Stimulated activated naive CD4-positive, alpha-beta T cell (primary cell): ENCODE measurements around the gene C11orf21.

ENCODE experiments used
- DNase-seq, 6 experiments: peaks; one replicate each; lab custom pipeline; 2025; lab: John Stamatoyannopoulos, UW

Gene C11orf21

DNA sequence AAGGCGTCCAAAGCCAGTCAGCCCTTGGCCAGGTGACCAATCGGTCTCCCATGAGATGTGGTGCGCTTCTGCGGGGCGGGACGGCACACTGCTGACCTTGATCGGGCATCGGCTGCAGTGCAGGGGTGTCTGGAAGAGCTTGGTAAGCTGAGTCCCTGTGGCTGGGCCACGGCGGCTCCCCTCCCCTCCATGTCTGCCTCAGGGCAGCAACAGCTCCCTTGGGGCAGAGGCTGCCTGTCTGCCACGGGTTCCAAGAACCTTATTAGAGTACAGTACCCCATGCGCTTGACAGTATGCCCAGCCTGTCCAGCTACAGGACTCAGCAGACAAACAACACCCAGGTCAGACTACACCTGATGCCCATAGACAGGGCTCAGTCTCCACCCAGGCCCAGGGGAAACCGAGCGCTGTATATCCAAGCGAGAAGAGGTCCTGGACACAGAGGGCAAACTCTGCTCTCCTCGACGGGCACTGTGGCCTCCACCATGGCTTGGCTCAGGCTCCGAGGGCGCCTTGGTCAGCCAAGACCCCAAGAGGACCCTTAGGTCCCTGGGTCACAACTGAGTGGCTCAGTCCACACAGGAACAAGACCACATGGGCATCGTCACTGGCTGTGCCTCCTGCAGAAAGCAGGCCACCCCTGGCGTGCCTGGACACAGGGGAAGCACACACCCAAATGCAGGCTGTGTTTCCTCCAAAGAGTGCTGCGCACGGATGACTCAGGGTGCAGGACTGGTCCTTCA lies 19.0 kb upstream of the C11orf21 start:
- no peak for DNase-seq

DNA sequence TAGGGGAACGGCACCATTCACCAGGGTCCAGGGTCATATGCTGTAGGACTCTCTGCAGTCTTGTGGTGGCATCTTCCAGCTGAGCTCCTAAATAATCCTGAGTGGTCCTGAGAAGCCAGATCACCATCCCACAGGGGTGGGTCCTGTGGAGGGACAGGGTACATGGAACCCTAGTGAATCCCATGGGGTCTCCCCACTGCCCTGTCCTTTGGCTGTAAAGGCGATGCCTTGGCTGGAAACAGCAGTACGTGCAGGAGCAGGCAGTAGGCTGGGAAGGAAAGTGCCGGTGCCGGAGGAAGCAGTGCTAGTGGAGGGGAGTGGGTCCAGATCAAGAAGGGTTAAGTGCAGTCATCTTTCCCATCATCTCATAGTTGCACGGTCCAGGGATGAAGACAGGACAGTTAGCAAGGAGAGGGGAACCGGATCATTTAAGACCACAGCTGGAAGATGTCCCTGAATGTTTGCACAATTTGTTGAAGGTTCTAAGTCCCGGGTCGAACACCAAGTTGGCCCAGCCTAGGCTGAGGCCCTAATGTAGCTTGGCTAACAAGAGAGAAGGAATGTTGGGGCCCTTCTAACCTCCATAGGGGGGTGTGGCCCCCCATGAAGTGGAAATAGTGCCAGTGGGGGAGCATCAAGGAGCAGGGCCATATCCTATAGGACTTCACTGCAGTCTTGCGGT lies 18.2 kb upstream of the C11orf21 start:
- no peak for DNase-seq

DNA sequence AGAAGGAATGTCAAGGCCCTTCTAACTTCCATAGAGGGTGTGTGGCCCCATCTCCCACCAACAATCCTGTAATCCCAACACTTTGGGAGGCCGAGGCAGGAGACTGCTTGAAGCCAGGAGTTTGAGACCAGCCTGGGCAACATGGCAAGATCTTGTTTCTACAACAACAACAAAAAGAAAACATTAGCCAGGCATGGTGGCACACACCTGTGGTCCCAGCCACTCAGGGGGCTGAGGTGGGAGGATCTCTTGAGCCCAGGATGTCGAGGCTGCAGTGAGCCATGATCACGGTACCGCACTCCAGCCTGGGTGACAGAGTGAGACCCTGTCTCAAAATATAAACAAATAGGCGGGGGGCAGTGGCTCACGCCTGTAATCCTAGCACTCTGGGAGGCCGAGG lies 17.0 kb upstream of the C11orf21 start:
- DNase-seq: no peak

DNA sequence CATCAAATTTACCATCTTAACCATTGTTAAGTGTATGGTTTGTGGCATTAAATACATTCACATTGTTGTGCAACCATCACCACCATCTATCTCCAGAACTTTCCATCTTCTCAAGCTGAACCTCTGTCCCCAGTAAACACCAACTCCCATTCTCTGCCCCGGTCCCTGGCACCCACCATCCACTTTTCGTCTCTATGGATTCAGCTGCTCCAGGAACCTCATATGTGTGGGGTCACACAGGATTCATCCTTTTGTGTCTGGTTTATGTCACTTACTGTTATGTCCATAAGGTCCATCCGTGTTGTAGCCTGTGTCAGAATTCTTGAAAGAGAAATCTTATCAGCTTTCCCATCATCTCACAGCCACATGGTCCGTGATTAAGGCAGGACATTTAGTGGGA lies 16.4 kb upstream of the C11orf21 start:
- no peak for DNase-seq

DNA sequence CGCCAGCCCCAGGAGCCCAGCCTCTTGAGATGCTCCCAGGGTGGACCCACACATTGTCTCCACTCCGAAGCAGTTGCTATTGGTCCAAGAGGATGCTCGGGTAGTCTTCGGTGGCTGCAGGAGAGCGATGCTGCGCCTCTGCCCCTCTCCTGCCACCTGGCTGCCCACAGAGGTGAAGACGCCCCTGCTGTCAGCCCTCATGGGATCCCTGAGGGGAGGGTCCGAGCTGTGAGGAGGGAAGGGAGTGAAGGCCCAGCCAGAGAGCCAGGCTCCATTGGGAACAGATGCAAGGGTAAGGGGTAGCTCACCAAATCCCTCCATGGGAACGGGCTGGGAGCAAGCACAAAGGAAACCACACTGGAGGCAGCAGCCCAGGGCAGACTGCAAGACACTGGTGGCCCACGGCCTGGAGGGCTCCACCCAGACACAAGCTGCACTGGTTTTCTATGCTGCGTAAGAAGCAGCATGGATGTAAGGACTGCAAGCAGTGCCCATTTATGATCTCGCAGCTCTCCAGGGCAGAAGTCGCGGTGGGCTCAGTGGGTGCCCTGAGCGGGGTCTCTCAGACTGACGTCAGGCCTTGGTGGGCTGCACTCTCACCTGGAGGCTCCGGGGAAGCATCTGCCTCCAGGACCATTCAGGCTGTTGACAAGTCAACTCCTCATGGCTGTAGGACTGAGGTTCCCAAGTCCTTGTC lies 15.8 kb upstream of the C11orf21 start:
- no peak for DNase-seq

DNA sequence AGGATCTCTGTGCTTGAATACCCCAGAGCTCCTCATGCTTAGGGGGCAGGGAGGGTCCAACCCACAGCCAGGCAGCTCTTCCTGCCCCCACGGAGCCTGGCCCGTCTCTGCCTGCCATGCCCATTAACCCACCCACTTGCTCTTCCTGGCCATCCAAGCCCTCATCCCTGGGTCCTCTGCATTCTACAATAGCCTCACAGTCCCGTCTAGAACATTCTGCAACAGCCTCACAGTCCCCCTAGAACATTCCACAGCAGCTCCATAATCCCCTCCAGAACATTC lies 15.2 kb upstream of the C11orf21 start:
- no peak for DNase-seq

DNA sequence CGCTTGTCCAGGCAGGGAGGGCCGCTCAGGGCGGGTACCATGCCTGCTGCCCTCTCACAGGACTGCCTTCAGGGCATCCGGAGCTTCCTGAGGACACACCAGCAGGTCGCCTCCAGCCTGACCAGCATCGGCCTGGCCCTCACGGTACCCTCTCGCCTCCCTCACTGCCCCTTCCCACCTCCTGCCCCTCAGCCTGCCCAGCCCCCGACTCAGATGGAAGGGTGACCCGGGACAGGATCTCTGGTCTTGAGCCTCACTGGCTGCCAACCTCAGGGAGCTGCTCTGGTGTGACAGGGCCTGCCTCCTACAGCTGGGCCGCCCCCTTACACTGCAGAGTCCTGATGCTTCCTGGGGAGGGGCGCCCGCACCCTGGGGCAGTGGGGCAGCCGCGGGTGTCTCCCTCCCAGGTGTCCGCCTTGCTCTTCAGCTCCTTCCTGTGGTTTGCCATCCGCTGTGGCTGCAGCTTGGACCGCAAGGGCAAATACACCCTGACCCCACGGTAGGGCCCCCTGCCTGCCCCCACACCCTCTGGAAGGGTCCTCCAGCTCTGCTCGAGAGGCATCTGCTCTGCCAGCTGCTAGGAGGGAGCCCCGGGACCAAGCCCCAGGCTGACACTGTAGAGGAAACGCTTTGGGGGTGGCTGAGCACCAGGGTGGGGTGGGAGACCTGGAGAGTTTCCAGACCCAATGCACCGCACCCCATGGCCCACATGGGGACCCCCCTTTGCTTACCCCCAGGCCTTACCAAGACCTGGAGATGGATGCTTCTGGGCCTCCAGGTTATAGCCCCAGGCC lies 14.6 kb upstream of the C11orf21 start:
- no peak for DNase-seq

DNA sequence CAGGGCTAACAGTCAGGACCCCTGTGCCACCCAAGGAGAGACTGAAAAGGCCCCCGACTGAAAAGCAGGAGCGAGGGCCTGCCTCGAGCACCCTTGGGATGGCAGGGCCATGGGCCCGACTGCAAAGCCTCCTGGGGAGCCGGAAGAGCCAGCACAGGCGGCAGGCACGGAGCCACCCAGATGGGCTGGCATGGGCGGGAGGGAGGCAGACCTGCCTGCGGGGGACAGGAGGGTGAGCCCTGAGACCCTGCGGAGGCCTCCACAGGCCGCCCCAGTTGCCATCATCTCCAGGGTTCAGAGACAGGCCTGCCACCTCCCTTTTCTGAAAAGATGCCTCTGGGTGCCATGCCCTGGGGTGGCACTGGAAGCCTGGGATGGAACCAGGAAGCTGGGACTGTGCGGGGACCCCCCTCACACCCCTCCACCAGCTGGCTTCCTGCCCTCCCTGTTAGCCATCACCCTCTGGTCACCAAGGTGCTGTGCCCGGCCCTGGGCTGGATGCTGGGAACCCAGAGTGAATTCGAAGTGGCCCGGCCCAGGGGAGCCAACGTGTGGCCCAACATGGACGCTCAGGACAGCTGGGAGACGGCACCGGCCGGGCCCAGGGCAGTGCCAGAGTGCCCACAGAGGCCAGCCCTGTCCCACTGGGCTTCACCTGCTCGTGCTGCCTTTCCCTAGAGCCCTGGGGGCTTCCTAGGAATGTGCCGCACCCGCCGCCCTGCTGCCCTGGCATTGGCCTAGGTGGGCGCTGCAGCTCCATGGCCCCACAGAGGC lies 13.9 kb upstream of the C11orf21 start:
- DNase-seq: no peak

DNA sequence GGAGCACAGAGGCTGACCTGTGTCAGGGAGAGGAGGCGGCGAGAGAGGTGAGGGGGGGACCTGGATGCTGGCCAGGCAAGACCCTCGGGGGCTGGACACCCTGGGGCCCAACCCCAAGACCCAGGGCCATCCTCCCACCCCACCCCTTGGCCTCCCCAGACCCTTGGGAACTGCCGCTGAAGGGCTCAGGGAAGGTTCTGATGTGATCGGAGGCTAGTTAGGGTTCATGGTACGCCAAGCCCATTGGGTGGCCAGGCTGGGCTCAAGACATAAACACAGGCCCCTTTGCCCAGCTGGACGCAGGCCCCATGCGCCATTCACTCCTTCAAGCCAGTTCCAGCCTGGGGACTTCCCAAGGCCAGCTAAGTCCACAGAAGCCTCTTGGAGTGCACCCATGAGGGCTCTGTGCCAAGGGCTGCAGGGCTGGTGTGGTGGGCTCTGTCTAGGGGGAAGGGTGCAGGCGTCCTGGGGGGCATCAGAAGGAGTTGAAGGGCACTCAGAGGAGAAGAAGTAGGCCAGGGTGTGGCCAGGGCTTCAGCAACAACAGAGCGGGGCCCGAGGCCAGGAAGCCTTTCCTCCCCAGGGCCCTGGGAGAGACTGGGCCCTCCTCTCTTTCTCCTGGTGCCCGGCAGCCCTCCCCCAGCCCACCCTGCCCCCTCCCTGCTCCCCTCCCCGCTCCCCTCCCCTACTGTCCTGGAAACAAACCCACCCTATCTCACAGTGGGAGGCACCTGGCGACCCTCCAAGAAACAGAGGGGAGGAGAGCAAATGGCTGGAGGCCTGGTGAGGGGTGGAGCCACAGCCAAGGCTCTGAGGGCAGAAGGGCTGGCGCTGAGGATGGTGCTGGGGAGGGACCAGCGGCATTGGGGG lies 13.0 kb upstream of the C11orf21 start:
- DNase-seq: no peak

DNA sequence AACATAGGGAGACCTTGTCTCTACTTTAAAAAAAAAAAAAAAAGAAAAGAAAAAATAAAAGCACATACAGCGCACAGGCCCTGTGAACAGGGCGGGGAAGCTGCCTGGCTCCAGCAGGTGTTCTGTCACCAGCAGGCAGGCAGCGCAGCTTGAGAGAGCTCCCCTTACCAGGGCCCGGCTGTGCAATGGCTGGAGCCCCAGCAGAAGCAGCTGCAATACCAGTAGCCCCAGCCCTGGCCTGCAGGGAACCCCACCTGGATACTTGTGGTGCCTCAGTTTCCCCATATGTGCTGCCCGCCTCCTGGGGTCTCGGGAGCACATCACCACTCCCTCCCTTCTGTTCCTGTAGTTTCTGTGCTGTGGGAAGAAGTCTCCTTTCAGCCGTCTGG lies 12.4 kb upstream of the C11orf21 start:
- no peak for DNase-seq

DNA sequence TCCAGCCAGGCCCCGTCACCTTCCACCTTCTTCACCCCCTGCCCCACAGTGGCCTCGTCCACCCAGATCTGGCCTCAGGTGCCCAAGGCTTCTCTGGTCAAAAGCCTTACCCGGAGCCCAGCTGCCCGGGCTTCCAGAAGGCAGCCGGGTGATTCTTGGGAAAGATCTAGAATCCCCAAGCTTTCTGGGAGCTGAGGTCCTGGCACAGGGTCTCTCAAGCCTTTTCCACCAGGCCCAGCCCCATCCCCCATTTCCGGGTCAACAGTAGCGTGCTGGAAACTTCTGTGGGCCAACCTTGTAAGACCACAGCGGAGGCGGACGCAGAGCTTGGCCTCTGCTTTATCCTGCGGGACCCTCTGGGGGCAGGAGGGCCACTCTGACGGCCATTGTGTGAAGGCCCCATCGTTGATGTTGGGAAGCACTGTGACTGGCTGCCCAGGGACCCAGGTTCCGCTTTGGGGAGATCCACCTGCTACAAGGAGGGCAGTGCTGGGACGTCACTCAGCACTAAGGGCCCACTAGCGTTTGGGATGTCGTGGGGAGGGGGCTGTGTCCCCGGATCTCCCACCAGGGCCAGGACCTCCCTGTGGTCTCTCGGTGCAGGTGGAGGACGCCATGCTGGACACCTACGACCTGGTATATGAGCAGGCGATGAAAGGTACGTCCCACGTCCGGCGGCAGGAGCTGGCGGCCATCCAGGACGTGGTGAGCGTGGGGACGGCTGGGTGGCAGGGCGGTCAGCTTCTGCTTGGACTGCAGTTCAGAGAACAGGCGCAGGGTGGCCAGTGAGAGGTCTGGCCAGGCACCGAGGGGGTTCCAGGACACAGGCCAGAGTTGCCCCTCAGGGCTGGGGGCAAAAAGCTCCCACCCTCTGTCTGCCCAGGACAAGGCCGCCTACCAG lies 11.6 kb upstream of the C11orf21 start:
- DNase-seq: no peak

DNA sequence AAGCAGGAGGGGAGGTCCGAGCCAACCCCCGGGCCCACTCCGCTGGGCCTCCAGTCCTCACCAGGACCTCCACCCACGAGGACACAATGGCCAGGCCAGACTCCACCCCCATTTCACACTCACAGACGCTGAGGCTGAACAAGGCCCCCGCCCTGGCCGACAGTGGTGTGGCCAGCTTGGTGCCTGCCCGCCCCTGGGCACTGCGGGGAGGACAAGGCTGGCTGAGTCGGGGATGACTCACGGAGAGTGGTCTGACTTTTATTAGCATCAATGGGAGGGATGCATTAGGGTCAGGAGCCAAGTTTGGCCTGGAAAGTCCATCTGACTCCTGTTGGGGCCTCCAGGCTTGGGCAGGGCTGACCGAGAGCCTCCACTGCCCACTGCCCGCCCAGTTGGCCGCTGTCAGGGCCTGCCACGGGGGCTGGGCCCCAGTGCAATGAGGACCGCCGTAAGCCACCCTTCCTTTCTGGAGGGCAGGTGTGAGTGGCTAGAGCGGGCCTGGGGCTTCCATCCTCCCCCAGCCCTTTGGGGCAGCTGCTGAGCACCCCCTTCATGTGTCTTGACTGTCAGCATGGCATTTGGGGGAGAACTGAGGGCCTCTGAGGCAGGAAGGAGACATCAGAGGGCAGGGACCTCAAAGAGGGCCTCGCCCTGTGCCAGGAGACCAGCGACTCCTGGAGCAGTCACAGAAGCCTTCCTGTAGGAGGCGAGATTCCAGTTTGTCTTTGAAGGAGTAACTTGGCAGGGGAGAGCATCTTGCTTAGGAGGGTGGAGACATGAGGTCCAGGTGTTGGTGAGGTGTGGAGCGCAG lies 10.7 kb upstream of the C11orf21 start:
- DNase-seq: no peak

DNA sequence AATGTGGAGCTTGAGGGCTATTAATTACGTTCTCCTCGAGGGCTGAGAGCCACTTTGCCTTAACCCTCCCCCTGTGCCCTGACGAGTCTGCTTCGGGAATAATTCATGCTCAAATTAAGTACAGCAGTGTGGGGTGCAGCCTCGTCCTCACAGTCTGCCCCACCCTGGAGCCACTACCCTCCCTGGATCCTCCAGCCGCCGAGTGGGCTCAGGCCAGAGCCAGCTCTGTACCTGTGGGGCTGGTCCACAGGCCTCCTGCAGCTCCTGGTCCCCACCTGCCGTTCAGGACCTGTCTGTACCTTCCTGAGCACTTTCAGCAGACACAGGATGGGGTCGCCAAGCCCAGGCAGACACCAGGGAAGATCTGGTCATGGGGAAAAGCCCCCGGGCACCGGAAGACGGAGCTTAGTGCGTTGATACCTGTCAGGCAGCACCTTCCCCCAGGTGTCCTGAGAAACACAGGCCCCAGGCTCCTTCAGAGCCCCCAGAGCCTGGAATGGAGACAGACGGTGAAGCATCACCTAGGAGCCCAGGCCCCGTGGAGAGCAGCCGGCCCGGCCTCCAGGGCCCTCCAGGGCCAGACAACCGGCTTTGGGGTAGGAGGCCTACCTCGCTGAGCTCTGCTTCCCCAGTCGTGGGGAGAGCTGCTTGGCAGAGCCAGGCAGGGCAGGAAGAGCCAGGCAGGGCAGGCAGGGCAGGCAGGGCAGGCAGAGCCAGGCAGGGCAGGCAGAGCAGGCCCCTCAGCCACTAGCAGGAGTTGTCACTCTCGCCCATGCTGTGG lies 9.8 kb upstream of the C11orf21 start:
- no peak for DNase-seq

DNA sequence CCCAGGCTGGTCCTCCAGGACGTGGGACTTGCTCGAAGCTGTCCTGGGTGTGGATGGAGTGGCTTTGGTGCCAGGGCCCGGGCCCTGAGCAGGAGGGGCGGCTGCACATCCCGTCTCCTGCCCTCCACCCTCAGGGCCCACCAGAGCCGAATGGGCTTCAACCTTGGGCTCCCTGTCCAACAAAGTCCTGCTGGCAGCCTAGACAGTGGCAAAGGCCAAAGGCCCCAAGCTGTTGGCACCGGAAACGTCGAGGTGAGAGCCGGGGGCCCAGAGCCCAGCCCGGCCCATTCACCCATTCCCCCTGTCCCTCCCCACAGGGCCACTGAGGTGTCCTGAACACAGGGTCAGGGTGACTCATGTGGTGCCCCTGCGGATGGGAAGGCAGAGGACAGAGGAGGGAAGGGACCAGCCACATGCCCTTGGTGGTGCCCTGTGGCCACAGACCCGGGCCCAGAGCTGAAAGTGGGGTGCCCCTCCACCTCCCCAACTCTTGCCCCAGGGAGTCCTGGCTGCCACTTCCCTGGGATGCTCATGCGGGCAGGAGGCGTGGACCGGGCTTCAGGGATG lies 9.2 kb upstream of the C11orf21 start:
- DNase-seq: no peak

DNA sequence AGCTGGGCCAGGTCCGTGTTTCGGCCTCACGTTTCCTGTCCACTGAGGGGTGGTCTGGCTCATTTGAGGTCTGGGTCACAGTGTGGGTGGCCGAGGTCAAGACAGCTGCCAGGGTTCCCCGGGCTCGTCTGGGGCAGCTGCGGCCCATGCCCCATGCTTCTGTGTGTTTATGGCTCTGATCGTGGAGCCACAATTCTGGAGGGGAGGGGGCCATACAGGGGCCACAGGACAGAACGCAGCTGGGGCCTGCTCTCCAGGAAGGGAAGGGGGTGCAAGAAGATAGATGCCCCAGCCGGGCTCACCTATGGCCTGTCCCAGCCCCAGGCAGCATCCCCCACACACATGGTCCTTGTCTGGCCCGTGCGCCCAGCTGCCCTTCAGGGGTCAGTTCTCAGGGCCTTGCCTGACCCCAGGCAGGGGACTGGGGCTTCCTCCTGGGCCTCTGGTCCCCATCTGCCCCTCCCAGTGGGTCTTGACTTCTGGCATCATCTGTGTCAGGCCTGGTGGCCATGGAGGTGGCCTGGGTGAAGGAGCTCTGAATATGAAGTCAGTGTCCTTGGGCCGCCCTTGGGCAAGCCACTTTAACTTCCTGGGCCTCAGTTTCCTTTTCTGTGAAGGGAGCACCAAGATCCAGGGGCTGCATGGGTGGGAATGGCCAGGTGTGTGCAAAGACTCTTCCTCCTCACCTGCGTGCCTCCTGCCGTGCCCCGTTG lies 8.5 kb upstream of the C11orf21 start:
- DNase-seq: no peak

DNA sequence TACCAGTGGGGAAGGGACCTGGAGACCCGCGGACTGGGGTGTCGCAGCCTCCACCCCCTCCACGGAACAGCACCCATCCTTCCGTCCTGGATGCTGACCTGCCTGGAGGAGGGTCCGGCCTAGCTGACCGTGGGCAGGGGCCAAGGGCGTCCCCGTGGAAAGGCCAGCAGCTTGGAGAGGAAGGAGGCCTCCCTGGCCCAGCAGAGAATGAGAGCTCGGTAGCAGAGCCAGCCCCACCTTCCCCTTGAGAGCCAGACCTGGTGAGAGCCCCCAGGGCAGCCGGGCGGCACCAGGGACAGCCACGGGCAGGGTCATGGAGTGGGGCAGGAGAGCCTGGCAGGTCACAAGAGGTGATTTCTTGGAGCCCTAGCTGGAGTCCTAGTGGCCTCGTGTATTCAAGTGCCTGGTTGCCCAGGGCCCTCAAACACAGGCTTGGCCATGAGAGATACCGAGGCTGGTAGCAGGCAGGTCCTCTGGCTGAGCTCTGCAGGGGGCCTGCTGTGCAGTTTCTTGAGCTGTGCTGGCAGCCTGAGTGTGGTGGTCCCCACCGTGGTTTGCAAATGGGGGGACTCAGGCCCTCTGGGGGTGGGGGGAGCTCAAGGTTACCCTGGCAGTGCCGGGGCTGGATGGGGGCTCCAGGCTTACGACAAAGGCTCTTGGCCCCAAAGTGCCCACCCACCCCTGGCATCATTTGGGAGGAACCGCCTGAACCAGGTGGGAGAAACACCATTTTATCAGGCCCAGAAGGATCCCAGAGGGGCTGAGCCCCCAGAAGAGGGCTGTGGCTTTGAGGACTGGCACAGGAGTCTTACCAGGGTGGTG lies 7.7 kb upstream of the C11orf21 start:
- DNase-seq: no peak
